B cell (primary cell): ENCODE data around the gene COL2A1. TPM values are rescaled to one million over a fixed set of nuclear protein-coding genes. Genes with fewer than 3 reads are reported as not detected.

ENCODE experiments used
- ATAC-seq: fragments of 200-7000 bp; cut with Tn5 transposase; one replicate; pipeline ENCODE4 v1.10.0; 2021; ENCODE audit warnings: low read depth, mild to moderate bottlenecking, moderate number of reproducible peaks, moderate library complexity
- CTCF ChIA-PET: fragments of 350-600 bp; sonication (Branson Sonifier 250); formaldehyde crosslinking; loops from one replicate; lab custom pipeline; 2021; ENCODE audit warnings: antibody characterized with exemption, inconsistent platforms; lab: Charles Lee
- POLR2A ChIA-PET: fragments of 350-600 bp; sonication (Branson Sonifier 250); formaldehyde crosslinking; loops from one replicate; lab custom pipeline; 2021; ENCODE audit warnings: antibody characterized with exemption; lab: Charles Lee
- DNase-seq: peaks from one replicate; pipeline ENCODE4 v3.0.0; 2013
- H2AFZ ChIP-seq: 2 replicates; pipeline ENCODE4 v1.6.1; 2012; ENCODE audit warnings: mild to moderate bottlenecking, low read depth, low read length; ENCODE audit not compliant: insufficient read depth, poor library complexity, severe bottlenecking
- H3K27ac ChIP-seq, 2 donors: 1 replicate in 1 of 2; 2 replicates in 1 of 2; pipeline ENCODE4 v1.5.1; 2012 to 2013; ENCODE audit warnings: low read length in 2 of 2, mild to moderate bottlenecking in 2 of 2, moderate library complexity in 1 of 2
- H3K27me3 ChIP-seq, 4 experiments: fragments of 200-600 bp in 1 of 4; sonication (generic) in 1 of 4; replicated peaks in 1 of 4; 1 replicate in 2 of 4; 2 replicates in 2 of 4; pipeline versions ENCODE4 v1.6.1 to v1.7.0; 2013 to 2016; ENCODE audit warnings: low read length in 3 of 4, mild to moderate bottlenecking in 2 of 4, mixed read lengths in 1 of 4, moderate library complexity in 1 of 4; ENCODE audit not compliant: insufficient read depth in 4 of 4, control insufficient read depth in 3 of 4; ENCODE audit errors: control extremely low read depth in 1 of 4
- H3K36me3 ChIP-seq, 2 experiments: replicated peaks in 1 of 2; 1 replicate in 1 of 2; 2 replicates in 1 of 2; pipeline versions ENCODE4 v1.6.1 to v1.7.1; 2013; ENCODE audit warnings: low read length in 1 of 2; ENCODE audit not compliant: insufficient read depth in 2 of 2, control insufficient read depth in 1 of 2; ENCODE audit errors: control extremely low read depth in 1 of 2, extremely low read depth in 1 of 2
- H3K4me1 ChIP-seq, 2 donors: fragments of 200-600 bp in 1 of 2; sonication (generic) in 1 of 2; 1 replicate in 1 of 2; 2 replicates in 1 of 2; pipeline versions ENCODE4 v1.5.1 to v1.6.1; 2013 to 2017; ENCODE audit warnings: low read length in 2 of 2; ENCODE audit not compliant: control insufficient read depth in 2 of 2, insufficient read depth in 2 of 2
- H3K4me2 ChIP-seq: replicated peaks from 2 replicates; pipeline ENCODE3; 2012; ENCODE audit warnings: mild to moderate bottlenecking, low read depth, low read length; ENCODE audit not compliant: poor library complexity, severe bottlenecking
- H3K4me3 ChIP-seq, 5 experiments: fragments of 200-600 bp in 1 of 5; sonication (generic) in 1 of 5; 1 replicate in 3 of 5; 2 replicates in 2 of 5; pipeline versions ENCODE4 v1.5.1 to v1.7.0; 2011 to 2016; ENCODE audit warnings: low read length in 4 of 5, mild to moderate bottlenecking in 4 of 5, low read depth in 2 of 5, control low read depth in 1 of 5, moderate library complexity in 1 of 5; ENCODE audit not compliant: insufficient read depth in 1 of 5; ENCODE audit errors: control extremely low read depth in 1 of 5, extremely low read depth in 1 of 5
- H3K79me2 ChIP-seq: fragments of 200-600 bp; sonication (generic); one replicate; pipeline ENCODE4 v1.6.0; 2016; ENCODE audit warnings: low read length; ENCODE audit not compliant: control insufficient read depth, insufficient read depth
- H3K9ac ChIP-seq: fragments of 200-600 bp; sonication (generic); 2 replicates; pipeline ENCODE4 v1.6.1; 2017; ENCODE audit warnings: mild to moderate bottlenecking, low read length, moderate library complexity
- H3K9me3 ChIP-seq, 3 donors: one replicate each; pipeline versions ENCODE4 v1.6.1 to v1.7.1; 2013; ENCODE audit warnings: low read length in 2 of 3; ENCODE audit not compliant: control insufficient read depth in 2 of 3, insufficient read depth in 1 of 3; ENCODE audit errors: control extremely low read depth in 1 of 3
- H4K20me1 ChIP-seq: 2 replicates; pipeline ENCODE4 v1.6.0; 2012; ENCODE audit warnings: mild to moderate bottlenecking, low read length; ENCODE audit not compliant: insufficient read depth, control insufficient read depth, poor library complexity, severe bottlenecking
- H3K27ac Mint-ChIP-seq: one replicate; pipeline ENCODE4 v1.8.0; 2021; ENCODE audit warnings: mixed read lengths
- H3K27me3 Mint-ChIP-seq: one replicate; pipeline ENCODE4 v1.8.0; 2021; ENCODE audit warnings: mixed read lengths
- H3K4me1 Mint-ChIP-seq: one replicate; pipeline ENCODE4 v1.8.0; 2021; ENCODE audit warnings: mixed read lengths
- H3K4me3 Mint-ChIP-seq: one replicate; pipeline ENCODE4 v1.8.0; 2021; ENCODE audit warnings: mixed read lengths
- H3K9me3 Mint-ChIP-seq: one replicate; pipeline ENCODE4 v1.8.0; 2022; ENCODE audit warnings: mixed read lengths; ENCODE audit not compliant: insufficient read depth
- EZH2 ChIP-seq: IDR thresholded peaks from 2 replicates; pipeline ENCODE4 v1.6.1; 2012; ENCODE audit warnings: borderline replicate concordance, low read depth, mild to moderate bottlenecking, moderate library complexity, low read length; ENCODE audit not compliant: insufficient read depth, poor library complexity, severe bottlenecking
- WGBS: methylation state at CpG from one replicate; pipeline ENCODE4 v1.1.5; 2013; ENCODE audit warnings: missing lambda C conversion rate; ENCODE audit not compliant: insufficient coverage; 5-methylcytosine and 5-hydroxymethylcytosine counted together
- intact Hi-C: fragments of 100-400 bp; cut with micrococcal nuclease; formaldehyde crosslinking; loops from one replicate; pipeline ENCODE4 v1.10.0; 2022
- polyA plus RNA-seq: library from polyadenylated mRNA; depleted of rRNA; stranded (reverse); fragments of >200 nt; gene quantifications from 2 replicates; pipeline ENCODE4 v1.2.3, GENCODE V29; 2012
- total RNA-seq, 2 donors: library from RNA; stranded (reverse); fragments of 120-200 nt in 1 of 2; gene quantifications; 1 replicate in 1 of 2; 2 replicates in 1 of 2; pipeline versions ENCODE4 v1.2.3 to v1.2.4, GENCODE V29; 2013 to 2022
- TF ChIP-seq, protein P1 (sequence below): fragments of 200-600 bp; IDR thresholded peaks from one replicate; pipeline ENCODE4 v1.8.0; 2022; ENCODE audit warnings: antibody characterized with exemption, mild to moderate bottlenecking

COL2A1 gene
- total and polyA plus RNA-seq, 2 donors (not counting 1 experiment from before 2014, with no cell fraction given) = not detected

DNA sequence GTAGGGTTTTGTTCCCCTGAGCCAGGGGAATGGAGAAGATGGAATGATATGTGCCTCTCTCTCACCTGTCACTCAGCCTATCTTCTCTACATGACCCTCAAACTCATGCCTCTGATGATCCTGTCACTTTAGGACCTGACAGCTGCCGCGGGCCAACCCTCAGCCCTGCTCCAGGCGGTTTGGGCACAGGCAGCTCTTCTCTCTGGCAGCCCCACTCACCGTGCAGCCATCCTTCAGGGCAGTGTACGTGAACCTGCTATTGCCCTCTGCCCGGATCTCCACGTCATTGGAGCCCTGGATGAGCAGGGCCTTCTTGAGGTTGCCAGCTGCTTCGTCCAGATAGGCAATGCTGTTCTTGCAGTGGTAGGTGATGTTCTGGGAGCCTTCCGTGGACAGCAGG, 30.4 kb downstream of the COL2A1 start:
- H3K4me1 ChIP-seq = no peaks in the 10 kb centered on the region

DNA sequence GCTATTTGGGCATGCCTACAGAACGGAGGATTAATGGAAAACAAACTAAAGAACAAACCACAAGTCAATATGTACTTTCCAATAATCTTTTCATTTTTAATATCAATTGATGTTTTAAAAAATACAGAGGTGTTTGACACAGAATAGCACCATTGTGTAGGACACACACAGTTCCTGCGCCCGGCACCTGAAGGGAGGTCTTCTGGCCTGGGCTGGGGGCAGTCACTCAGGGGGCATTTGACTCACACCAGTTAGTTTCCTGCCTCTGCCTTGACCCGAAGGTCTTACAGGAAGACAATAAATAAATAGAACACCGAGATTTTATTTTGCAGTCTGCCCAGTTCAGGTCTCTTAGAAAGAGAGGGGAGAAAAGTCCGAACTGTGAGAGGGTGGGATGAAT, 31.4 kb downstream of the COL2A1 start:
- H4K20me1 ChIP-seq = no peaks in the 10 kb centered on the region
- H3K4me2 ChIP-seq = no peak overlapping the region
- no peak overlapping the region for H3K9ac ChIP-seq
- H3K27me3 ChIP-seq = no peaks in the 10 kb centered on the region
- no peaks in the 10 kb centered on the region for H3K36me3 ChIP-seq
- CTCF ChIA-PET = no interaction called here
- no peaks in the 10 kb centered on the region for H3K4me1 Mint-ChIP-seq
- H2AFZ ChIP-seq = no peak overlapping the region
- no peaks in the 10 kb centered on the region for H3K9me3 ChIP-seq
- no peak overlapping the region for H3K27ac ChIP-seq
- H3K4me3 ChIP-seq = no peak overlapping the region
- no peaks in the 10 kb centered on the region for H3K27me3 Mint-ChIP-seq
- no peaks in the 10 kb centered on the region for H3K9me3 Mint-ChIP-seq
- DNase-seq (no peak), ATAC-seq (no peak)
- WGBS = 94% methylated on average over 4 of the region's 6 CpGs
- H3K79me2 ChIP-seq = no peaks in the 10 kb centered on the region
- intact Hi-C loops = no loop called here
- H3K4me3 Mint-ChIP-seq = no peak overlapping the region
- H3K4me1 ChIP-seq = no peaks in the 10 kb centered on the region
- POLR2A ChIA-PET = no interaction called here
- no peak overlapping the region for H3K27ac Mint-ChIP-seq
- TF ChIP-seq EZH2 = no peak
- TF ChIP-seq, protein P1, sequence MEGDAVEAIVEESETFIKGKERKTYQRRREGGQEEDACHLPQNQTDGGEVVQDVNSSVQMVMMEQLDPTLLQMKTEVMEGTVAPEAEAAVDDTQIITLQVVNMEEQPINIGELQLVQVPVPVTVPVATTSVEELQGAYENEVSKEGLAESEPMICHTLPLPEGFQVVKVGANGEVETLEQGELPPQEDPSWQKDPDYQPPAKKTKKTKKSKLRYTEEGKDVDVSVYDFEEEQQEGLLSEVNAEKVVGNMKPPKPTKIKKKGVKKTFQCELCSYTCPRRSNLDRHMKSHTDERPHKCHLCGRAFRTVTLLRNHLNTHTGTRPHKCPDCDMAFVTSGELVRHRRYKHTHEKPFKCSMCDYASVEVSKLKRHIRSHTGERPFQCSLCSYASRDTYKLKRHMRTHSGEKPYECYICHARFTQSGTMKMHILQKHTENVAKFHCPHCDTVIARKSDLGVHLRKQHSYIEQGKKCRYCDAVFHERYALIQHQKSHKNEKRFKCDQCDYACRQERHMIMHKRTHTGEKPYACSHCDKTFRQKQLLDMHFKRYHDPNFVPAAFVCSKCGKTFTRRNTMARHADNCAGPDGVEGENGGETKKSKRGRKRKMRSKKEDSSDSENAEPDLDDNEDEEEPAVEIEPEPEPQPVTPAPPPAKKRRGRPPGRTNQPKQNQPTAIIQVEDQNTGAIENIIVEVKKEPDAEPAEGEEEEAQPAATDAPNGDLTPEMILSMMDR = no peak

More for the DNA sequence above, 30.4 kb downstream of the COL2A1 start:
- Mint-ChIP-seq H3K4me3 (no peak overlapping the region), H3K9me3 (no peaks in the 10 kb centered on the region), H3K27ac (no peak overlapping the region), H3K4me1 (no peaks in the 10 kb centered on the region), H3K27me3 (peaks cover under 1% of the 10 kb centered on the region)
- intact Hi-C loops = no loop called here
- H2AFZ ChIP-seq = no peak overlapping the region
- H3K36me3 ChIP-seq = no peaks in the 10 kb centered on the region
- H3K79me2 ChIP-seq = no peaks in the 10 kb centered on the region
- H3K27me3 ChIP-seq = no peaks in the 10 kb centered on the region
- ChIA-PET POLR2A (no interaction called here), CTCF (interaction anchor here (1.2 kb wide), 2 partner anchors 11 to 24 kb away, joined by 3 to 4 read pairs; partner anchors contain the start of gene TMEM106C)
- DNase-seq (no peak), ATAC-seq (no peak)
- TF ChIP-seq EZH2 = no peak
- TF ChIP-seq, protein P1 = no peak
- H4K20me1 ChIP-seq = no peaks in the 10 kb centered on the region
- WGBS = over 99% methylated on average over 9 of the region's 9 CpGs
- H3K9me3 ChIP-seq = no peaks in the 10 kb centered on the region
- no peak overlapping the region for H3K27ac ChIP-seq
- no peak overlapping the region for H3K4me3 ChIP-seq
- H3K9ac ChIP-seq = no peak overlapping the region
- H3K4me2 ChIP-seq = no peak overlapping the region
